Pulmonary artery endothelial cell (primary cell): ENCODE results near the gene VGLL4. TPM values are rescaled to one million over a fixed set of nuclear protein-coding genes. Genes with fewer than 3 reads are reported as not detected.
"Not testable (repeated sequence)": the region's sequence is repeated elsewhere in the genome, so short reads cannot be mapped to it uniquely, and the experiment has no call there.

ENCODE experiments used
- DNase-seq: peaks from one replicate; pipeline ENCODE4 v3.0.0-alpha.2; 2011; ENCODE audit warnings: low read depth, low spot score
- total RNA-seq: library from RNA; depleted of rRNA; stranded (reverse); fragments of >200 nt; gene quantifications from 2 replicates; pipeline ENCODE4 v1.2.3, GENCODE V29; 2014

The VGLL4 gene
- total RNA-seq, 1 donor from 2014 or later = 83.8 TPM

DNA sequence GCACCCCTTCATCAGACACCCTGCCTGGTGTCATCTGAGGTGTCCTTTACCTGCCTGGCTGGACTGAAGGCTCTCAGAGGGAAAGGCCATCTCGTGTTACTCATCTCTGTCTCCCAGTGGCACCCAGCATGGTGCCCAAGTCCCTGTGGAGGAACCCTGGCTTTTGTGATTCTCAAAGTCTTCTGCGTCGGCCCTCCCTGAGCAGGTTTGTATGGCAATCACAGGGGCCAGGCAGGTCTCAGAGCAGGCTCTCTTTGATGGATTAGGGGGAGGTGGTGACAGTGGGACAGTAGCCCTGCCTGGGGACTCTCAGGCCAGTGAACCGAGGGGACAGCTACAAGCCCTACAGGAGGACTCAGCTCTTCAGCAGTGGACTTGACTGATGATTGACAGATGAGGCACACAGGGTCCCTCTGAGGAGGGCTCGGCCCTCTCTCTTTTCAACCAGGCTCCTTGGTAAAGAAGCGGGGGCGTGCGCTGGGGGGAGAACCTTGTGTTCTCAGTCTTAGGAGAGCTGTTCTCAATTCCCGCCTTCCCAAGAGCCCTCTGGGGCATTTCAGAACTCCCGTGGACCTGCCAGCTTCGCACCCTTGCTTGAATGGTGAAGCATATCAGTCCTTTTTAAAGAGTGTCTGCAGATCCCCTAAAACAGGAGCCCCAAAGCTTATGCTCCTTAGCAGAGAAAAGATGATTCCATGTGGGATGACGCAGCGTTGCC is 108.3 kb downstream of the VGLL4 start:
- DNase-seq = no peak

DNA sequence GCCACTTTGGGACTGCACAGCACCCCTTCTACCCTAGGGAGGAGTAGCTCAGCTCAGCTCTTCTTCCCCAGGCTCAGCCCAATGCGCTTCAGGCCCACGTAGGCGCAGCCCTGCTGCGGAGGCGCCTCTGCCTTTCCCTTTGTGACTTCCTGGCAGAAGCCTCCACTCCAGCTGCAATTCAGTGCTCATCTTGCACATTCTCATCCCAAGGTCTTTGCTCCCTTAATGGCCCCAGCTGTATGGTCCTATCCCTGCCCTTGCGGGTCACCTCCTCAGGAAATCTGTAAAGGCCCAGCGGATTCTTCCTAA is 109.0 kb downstream of the VGLL4 start:
- no peak for DNase-seq

DNA sequence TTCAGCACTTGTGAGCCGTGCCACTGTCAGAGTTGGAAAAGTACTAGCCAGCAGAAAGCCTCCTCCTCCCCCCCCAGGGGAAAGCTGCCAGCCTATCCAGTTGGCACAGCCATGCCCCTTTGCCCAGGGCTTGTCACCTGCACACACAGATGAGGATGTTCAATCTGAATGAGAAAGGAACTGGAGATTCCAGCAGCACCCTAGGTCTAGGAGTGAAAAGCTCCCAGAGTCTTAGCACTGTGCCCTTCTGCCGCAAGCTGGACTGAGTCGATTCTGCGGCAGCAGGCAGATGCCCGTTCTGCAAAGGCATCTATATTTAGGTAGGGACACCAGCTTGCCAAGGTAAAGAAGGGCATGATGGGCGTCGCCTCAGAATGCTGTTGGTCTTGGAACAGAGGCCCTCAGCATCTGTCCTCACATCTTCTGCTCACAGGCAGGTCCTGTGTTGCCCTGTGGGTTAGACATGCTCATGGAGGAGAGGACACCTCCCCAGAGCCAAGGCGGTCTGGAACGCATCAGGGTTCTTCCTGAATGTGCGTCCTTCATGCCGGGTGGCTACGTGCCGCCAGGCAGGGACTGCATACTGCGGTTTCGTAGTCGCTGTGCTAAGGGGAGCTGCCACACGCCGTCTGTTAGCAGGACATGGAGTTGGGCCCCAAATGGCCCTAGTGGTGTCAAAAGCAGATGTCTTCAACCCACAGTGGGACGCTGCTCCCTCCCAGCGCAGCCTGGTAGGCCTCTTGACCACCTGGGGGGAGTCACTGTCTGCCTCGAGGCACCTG is 109.5 kb downstream of the VGLL4 start:
- DNase-seq = no peak

DNA sequence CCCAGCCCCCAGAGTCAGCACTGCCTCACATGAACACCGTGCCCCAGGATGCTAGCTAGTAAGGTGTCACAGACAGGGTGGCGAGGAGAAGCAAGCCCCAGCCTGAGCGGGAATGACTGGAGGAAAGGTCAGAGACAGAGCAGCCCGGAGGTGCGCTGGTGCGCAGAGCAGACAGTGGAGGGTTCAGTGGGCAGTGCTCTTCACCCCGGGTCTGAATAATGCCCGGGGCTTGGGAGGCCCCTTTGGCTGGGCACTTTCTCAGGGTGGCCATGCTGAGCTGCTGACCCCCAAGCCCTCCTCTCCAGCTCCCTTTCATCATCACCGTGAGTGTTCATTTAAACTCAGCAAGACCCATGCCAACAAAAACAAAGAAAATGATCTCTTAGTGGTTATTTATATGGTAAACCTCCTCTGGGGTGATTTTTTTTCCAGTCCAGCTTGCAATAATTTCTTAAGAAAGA is 110.8 kb downstream of the VGLL4 start:
- DNase-seq = no peak

DNA sequence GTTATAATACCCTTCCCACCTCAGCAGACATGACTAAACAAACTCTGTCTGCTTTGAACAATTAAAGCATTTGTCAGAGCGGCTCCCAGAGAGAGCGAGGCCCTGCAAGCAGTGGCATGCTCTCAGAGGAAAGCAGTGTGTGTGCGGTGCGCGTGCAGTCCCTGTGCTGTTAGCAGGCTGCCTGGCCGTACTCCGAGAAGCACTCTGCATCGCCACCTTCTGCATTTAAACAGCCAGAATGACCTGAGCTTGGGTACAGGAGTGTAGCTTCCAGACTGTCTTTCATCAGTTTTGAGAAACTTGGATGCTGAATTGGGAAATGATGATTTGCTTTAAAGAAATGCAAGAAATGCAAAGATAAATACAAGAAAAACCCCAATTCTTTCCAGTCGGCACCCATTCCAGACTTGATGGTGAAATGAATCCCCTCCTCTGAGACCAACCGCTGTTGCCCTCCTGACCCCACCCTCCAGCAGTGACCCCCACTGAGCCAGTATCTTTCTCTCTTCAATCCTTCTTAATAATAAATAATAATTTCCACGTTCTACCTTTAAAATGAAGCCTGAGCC is 113.5 kb downstream of the VGLL4 start:
- no peak for DNase-seq

DNA sequence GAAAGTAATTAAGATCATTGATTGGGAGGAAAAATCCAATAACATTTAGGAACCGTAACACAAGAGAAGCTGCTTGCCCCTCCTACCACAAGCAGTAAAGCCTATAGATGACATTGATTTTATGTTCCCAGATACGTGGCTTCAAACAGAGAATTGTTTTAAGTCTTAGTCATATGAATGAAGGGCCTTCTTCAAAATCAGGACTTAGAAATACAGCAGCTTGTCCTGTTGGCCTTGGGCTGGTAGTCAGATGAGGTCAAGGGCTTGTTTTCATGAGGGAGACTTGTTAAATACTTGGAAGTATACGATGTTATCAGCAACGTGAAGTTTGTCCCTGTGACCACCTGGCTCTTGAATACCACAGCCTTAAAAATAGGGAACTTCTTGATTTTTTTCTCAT is 114.4 kb downstream of the VGLL4 start:
- no peak for DNase-seq

DNA sequence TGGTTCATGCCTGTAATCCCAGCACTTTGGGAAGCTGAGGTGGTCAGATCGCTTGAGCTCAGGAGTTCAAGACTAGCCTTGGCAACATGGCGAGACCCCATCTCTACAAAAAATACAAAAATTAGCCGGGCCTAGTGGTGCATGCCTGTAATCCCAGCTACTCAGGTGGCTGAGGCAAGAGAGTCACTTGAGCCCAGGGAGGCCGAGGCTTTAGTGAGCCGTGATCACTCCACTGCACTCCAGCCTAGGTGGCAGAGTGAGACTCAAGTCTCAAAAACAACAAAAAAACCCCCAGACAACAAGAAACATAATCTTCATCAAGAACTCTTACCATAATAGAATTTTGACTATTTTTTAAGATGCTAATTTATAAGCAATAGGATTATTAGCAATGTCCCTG is 117.6 kb downstream of the VGLL4 start:
- DNase-seq = not testable (repeated sequence)

DNA sequence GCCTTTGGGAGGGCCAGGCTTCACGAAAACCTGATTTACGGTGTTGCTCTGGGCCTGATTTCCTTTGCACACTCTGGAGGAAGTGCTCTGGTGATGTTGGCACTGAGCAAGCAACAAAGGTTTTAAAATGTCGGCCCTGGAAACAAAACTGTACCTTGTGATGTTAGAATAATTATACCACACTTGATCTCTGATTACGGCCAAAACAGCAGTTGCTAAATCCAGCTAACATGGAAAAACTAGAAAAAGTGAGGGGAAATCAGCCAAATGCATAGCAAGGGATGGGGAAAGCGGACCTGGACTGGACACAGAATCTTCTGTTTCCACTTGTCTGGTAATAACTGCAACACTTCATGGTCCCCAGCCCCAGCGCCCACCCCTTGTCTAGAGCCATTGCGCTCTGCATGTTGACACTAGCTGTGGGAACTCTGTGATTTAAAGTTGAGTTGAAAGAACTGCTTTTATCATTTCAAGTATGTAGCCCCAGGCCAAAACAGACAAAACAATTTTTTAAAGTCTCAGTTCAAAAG is 120.1 kb downstream of the VGLL4 start:
- no peak for DNase-seq

DNA sequence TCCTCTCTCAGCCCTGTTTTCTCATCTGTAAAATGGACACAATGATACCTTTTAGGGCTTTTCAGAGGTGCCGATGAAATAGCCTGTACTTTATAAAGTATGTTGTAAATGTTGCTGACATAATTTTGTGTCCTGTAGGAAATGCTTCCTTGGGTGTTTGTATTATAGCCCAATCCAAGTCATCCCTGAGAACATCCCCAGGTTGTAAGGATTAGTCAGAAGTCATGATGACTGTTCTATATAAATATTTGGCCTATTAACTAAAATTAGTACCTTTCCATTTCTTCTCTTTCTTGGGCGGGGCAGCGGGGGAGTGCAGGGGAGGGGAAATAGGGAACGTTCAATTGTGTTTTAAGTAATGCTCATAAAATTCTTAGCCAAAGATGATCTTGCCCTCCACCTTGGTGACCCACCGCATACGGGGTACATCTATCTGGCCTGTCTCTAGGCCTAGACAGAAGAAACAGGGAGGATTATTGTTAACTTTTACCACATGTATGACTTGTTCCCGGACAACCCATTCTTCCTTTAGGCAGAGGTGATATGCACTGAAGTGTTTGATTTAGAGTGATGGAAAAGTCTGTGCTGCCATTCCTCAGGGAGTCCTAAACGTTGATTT is 120.7 kb downstream of the VGLL4 start:
- no peak for DNase-seq

DNA sequence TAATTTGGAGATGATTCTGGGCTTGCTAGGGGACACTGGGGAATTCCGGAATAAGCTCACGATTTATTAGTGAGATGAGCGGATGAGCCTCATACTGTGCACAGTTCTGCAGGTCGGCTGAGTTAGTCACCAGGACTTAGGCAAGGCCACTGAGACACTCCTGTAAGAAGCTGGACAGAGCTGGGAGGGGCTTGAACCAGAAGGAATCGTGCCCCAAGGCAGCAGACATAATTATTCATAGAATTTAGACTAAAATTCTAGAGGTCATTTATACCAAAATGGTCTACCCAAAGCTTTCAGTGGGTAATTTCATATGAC is 121.4 kb downstream of the VGLL4 start:
- no peak for DNase-seq

DNA sequence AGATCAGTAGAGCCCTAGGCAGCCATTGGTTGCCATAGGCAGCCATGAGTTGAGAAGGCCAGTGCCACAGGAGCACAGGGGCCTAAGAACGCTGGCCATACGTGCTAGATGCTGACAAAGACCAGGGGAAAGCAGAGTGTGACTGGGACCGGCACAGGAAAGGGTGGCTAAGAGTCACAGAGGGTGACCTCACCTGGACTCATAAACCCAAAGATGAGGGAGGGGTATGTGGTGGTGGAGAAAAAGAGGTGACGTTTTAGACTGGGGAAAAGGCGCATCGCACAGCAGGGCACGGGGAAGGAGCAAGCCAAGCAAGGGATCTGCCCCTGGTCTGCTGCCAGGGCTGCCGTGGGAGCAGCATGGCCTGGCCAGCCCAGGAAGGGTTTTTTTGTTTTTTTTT is 122.5 kb downstream of the VGLL4 start:
- DNase-seq = no peak

DNA sequence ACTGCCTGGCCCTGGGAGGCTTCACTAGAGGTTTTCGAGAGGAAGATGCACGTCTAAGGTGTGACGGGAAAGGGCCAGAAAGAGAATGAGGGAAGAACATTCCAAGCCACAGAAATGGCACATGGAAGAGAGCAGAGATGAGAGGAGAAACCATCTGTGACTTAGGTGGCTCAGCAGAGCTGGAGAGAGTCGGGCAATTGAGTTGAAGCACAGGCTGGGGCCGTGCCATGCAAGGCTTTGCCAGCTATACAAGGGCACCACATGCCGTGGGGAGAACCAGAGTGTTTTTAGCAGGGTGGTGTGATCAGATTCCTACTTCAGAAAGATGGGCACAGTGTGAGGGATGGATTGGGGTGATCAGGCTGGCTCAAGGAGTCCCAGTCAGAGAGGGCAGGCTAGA is 126.1 kb downstream of the VGLL4 start:
- no peak for DNase-seq

DNA sequence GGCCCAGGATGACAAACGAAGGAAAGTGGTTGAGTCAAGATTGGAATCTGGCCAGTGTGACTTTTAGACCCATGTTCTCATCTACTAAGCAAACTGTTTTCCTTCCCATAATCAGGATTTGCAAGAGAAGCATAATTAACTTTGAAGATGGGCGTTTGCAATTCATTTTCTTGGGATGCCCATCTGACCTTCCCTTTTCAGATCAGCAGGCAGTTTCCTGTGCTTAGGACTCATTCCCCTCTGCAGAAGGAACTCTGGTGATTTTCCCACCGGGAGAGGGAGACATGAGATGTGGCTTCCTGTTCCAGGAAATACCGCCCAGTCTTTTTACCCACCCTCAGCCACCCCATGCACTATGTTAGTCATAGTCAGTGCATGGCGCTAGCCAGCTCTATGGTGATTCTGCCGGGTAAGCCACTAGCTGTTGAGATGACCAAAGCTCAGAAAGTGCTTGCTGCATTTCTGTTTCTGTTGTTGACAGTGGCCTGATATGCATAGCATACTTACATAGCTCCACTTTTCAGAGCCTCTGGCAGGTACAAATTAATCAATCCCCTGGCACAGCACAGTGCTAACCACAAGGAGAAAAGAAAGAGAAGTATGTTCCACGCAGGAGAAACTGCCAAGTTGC is 129.4 kb downstream of the VGLL4 start:
- peak; percentile 94 for DNase-seq

DNA sequence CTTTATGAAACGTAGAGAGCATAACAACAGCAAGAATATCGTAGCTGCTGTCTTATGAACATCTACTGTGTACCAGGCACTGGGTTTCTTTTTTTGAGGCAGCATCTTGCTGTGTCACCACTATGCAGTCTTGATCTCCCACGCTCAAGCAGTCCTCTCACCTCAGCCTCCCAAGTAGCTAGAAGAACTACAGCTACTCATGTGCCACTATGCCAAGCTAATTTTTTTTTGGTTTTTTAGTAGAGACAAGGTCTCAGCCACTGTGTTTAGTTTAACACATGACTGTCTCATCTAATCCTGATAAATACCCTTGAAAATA is 129.9 kb downstream of the VGLL4 start:
- no peak for DNase-seq

DNA sequence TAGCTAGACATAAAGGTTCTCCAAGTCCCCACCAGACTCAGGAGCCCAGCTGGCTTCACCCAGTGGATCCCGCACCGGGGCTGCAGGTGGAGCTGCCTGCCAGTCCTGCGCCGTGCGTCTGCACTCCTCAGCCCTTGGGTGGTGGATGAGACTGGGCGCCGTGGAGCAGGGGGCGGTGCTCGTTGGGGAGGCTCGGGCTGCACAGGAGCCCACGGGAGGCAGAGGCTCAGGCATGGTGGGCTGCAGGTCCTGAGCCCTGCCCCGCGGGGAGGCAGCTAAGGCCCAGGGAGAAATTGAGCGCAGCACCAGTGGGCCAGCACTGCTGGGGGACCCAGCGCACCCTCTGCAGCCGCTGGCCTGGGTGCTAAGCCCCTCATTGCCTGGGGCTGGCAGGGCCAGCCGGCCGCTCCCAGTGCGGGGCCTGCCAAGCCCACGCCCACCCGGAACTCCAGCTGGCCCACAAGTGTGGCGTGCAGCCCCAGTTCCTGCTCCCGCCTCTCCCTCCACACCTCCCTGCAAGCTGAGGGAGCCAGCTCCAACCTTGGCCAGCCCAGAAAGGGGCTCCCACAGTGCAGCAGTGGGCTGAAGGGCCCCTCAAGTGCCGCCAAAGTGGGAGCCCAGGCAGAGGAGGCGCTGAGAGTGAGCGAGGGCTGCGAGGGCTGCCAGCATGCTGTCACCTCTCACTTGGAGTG is 130.4 kb downstream of the VGLL4 start:
- DNase-seq = not testable (repeated sequence)

DNA sequence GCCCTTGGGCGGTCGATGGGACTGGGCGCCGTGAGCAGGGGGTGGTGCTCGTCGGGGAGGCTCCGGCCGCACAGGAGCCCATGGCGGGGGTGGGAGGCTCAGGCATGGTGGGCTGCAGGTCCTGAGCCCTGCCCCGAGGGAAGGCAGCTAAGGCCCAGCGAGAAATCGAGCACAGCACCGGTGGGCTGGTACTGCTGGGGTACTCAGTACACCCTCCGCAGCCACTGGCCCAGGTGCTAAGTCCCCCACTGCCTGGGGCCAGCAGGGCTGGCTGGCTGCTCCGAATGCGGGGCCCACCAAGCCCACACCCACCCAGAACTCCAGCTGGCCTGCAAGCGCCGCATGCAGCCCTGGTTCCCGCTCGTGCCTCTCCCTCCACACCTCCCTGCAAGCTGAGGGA is 132.1 kb downstream of the VGLL4 start:
- not testable (repeated sequence) for DNase-seq

DNA sequence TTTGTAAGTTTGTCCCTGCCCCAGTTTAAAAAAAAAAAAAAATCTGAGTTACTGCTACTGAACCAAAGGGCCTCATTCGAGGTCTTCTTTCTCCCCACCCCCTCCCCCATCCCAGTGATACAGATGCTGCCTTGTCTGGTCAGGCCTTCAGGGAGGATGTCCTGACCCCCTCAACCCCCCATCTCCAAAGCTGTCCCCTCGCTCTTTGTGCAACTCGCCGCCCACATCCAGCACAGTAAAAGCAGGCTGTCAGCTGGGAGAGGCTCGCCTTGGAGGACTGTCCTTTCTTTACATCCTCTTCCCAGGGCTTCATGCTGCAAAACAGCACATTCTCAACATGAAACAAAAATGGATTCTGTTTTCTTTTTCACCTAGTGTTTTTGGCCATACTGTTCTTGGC is 133.4 kb downstream of the VGLL4 start:
- no peak for DNase-seq

DNA sequence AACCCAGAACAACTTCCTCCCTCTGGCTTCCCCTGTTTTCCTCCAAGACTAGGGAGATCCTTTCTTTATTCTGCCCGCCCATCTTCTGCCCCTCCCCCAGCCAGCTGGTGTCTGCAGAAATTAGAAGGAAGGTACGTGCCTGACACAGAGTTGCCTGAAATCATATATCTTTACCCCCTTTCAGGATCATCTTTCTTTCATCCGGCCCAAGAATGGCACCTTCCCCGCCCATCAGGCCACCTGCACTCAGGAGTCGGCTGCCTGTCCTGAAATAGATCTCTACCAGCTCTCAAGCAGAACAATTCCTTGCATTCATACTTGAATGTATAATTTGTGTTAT is 133.7 kb downstream of the VGLL4 start:
- no peak for DNase-seq

DNA sequence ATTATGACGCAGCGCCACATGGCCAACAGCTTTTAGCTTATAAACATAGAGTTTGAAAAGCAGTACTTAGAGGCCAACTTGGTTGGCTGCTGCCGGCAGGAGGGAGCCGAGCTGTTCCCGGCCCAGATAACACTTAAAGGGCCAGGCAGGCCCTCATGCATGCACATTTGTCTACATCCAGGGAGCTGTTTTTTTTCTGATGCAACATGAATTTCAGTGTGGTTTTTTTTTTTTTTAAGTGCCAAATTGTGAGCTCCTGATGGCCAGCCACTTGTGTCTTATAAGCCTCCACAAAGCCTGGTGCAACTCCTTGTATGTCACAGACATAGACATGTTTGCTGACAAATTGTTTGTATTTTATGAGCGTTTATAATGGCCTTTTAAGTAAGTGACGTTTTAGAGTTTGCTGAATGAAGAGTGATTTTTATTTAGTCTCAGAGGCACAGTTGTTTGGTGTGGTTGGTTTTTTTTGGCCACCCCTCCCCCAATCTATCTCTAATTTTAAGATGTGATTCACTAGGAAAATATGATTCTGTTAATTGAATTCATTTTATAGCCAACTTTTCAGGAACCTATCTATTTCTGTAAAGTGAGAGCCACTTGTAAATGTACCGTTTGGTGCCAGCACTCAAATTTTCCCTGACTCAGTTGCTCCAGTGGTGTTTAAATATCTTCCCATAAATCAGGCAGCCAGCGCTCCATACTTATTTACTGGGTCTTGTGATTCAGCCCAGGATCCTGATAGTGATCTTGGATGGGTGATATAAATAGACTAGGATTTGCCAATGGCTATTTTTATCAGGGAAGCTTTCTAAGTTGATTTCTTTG is 134.3 kb downstream of the VGLL4 start:
- peak; percentile 54 for DNase-seq

DNA sequence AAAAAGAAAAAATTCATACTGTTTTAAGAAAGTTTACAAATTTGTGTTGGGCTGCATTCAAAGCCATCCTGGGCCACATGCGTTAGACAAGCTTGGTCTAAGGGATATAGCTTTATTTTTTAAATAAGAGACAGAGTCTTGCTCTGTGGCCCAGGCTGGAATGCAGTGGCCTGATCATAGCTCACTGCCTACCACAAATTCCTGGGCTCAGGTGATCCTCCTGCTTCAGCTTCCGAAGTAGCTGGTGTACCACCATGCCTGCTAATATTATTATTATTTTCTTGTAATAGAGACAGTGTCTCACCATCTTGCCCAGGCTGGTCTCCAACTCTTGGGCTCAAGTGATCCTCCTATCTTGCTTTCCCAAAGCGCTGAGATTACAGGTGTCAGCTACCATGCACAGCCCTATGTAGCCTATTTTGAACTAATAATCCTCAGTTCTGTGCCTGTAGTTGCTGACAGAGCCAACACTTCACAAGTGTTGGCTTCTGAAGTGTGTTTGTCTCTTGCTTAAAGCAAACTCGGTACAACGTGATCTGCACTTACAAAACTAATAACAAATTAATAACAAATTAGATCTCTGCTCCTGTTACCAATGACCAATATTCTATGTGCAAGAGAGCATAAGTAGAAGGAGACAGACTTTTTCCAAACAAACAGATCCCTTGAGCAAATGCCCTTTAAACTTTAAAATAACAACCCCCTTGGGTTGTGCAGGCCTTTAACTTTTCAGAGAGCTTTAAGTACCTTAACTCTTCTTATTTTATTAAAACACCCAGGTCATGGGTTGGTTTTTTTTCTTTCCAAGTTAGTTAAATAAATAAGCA is 135.2 kb downstream of the VGLL4 start:
- DNase-seq = no peak
